ENCODE measurements around the gene ADO.

GRCh38 chr10:62811159-62811875 lies 6.8 kb downstream of the ADO start:
- TF ChIP-seq POLR2A (IDR thresholded peaks at IDR 0.05) (no peak), CTCF (IDR thresholded peaks at IDR 0.05) (no peak)

Data from body of pancreas (tissue), 4 donors.